HFFc6 (cell line): ENCODE results near the gene TNFRSF1A. TPM values are rescaled to one million over a fixed set of nuclear protein-coding genes. Genes with fewer than 3 reads are reported as not detected.

Experiments used
- DNase-seq: peaks from one replicate; pipeline ENCODE4 v3.0.0-alpha.2; 2018
- H3K27ac Mint-ChIP-seq: 2 replicates; pipeline ENCODE4 v1.8.0; 2020; ENCODE audit warnings: mild to moderate bottlenecking, mixed read lengths
- H3K27me3 Mint-ChIP-seq: 2 replicates; pipeline ENCODE4 v1.8.0; 2021; ENCODE audit warnings: mild to moderate bottlenecking, moderate library complexity, mixed read lengths; ENCODE audit not compliant: insufficient read depth
- H3K36me3 Mint-ChIP-seq: 2 replicates; pipeline ENCODE4 v1.8.0; 2021; ENCODE audit warnings: low read depth, mixed read lengths
- H3K4me1 Mint-ChIP-seq: 2 replicates; pipeline ENCODE4 v1.8.0; 2020; ENCODE audit warnings: low read depth, mixed read lengths
- H3K4me3 Mint-ChIP-seq: 2 replicates; pipeline ENCODE4 v1.8.0; 2020; ENCODE audit warnings: mild to moderate bottlenecking, moderate library complexity, mixed read lengths
- H3K9me3 Mint-ChIP-seq: 2 replicates; pipeline ENCODE4 v1.8.0; 2020; ENCODE audit warnings: mild to moderate bottlenecking, mixed read lengths
- total RNA-seq, 6 experiments: library from RNA; stranded (reverse); fragmentation: NEBNext Ultra II Directional; extraction: Animal tissue kit (Norgen Biotek cat#: 25700); gene quantifications; 2 replicates in 1 of 6; 3 replicates in 5 of 6; pipeline ENCODE4 v1.2.3, GENCODE V29; 2021
- TF ChIP-seq, protein P1 (sequence below): fragments of 200-600 bp; sonication (generic); IDR thresholded peaks from 2 replicates; pipeline ENCODE4 v1.5.0; 2021; ENCODE audit warnings: antibody characterized with exemption, mild to moderate bottlenecking

Gene TNFRSF1A
- total RNA-seq, 6 experiments from 2014 or later: 105 to 122 (median 112) TPM

DNA sequence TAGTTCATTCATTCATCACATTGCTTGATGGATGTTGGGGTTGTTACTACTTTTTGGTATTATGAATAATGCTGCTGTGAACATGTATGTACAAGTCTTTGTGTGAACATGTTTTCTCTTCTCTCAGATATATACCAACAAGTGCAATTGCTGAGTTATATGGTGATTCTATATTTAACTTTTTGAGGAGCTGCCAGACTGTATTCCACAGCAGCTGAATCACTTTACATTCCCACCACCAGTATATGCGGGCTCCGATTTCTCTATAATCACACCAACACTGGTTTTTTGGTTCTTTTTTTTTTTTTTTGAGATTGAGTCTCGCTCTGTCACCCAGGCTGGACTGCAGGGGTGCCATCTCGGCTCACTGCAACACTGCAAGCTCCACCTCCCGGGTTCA lies 53.6 kb downstream of the TNFRSF1A start:
- TF ChIP-seq, protein P1, sequence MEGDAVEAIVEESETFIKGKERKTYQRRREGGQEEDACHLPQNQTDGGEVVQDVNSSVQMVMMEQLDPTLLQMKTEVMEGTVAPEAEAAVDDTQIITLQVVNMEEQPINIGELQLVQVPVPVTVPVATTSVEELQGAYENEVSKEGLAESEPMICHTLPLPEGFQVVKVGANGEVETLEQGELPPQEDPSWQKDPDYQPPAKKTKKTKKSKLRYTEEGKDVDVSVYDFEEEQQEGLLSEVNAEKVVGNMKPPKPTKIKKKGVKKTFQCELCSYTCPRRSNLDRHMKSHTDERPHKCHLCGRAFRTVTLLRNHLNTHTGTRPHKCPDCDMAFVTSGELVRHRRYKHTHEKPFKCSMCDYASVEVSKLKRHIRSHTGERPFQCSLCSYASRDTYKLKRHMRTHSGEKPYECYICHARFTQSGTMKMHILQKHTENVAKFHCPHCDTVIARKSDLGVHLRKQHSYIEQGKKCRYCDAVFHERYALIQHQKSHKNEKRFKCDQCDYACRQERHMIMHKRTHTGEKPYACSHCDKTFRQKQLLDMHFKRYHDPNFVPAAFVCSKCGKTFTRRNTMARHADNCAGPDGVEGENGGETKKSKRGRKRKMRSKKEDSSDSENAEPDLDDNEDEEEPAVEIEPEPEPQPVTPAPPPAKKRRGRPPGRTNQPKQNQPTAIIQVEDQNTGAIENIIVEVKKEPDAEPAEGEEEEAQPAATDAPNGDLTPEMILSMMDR: 0 out of 2 replicates have a peak, but pooled peaks have one; percentile 11
- Mint-ChIP-seq H3K27ac (peak overlapping the region; percentile 95), H3K9me3 (peaks cover 9% of the 10 kb centered on the region; the same call in 1 of the 2 replicates), H3K4me3 (peak overlapping the region; percentile 16; the same call in 1 of the 2 replicates), H3K27me3 (no peaks in the 10 kb centered on the region), H3K36me3 (no peaks in the 10 kb centered on the region), H3K4me1 (peaks cover 59% of the 10 kb centered on the region)
- peak; percentile 79 for DNase-seq

DNA sequence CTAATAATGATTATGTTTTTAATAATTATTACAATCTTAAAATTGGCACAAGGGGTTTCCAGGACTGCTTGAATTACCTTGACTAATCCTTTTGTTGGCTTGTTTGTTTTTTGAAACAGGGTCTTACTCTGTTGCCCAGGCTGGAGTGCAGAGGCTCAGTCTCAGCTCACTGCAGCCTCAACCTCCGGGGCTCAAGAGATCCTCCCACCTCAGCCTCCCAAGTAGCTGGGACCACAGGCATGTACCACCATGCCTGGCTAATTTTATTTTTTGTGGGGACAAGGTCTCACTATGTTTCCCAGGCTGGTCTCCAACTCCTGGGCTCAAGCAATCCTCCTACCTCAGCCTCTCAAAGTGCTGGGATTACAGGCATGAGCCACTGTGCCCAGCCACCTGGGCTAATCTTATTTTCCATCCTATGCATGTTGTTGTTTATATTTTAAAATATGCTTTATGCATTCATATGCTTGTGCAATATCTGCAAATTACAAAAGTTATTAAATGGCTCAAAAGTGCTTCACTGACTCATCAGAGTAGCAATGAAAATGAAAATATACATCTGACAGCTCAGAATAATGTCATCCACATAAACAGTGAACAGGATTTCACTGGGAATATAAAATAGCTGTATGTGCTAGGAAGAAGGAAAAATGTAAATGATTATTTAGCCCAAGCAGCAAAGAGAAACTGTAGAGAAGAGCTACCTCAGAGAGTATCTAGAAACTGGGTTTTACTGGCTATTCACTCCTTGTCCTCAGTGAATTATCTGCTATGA lies 56.2 kb downstream of the TNFRSF1A start:
- peak overlapping the region; percentile 95 for H3K27ac Mint-ChIP-seq
- H3K4me3 Mint-ChIP-seq: peak overlapping the region; percentile 53

DNA sequence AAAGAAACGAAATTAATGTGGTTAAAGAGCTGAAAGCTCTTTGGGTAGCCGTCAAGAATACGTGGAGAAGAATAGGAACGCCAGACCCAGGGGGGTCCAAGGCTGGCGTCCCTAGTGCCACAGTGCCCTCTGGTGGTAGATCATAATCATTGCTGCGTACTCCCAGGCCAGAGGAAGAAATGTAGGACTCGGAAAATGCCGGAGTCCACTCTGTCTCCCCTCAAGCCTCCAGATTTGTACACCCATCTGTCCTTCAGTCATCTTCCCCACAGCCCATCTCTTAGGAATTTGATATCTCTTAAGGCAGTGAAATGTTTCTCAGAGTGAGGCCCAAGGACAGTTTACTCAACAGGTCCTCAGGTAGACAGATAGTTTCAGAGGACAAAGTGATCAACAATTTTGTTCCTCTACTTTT lies 56.8 kb downstream of the TNFRSF1A start:
- Mint-ChIP-seq H3K27me3 (no peaks in the 10 kb centered on the region), H3K4me1 (peaks cover 71% of the 10 kb centered on the region), H3K36me3 (no peaks in the 10 kb centered on the region), H3K4me3 (0 out of 2 replicates have a peak overlapping the region, but pooled peaks have one; percentile 33), H3K27ac (peak overlapping the region; percentile 95), H3K9me3 (peaks cover 5% of the 10 kb centered on the region; the same call in 1 of the 2 replicates)
- TF ChIP-seq, protein P1: peak; percentile 99
- DNase-seq: peak; percentile 55

More for the DNA sequence above, 56.2 kb downstream of the TNFRSF1A start:
- Mint-ChIP-seq H3K36me3 (no peaks in the 10 kb centered on the region), H3K27me3 (no peaks in the 10 kb centered on the region), H3K9me3 (peaks cover 5% of the 10 kb centered on the region; the same call in 1 of the 2 replicates), H3K4me1 (peaks cover 64% of the 10 kb centered on the region)
- TF ChIP-seq, protein P1: no peak
- no peak for DNase-seq

DNA sequence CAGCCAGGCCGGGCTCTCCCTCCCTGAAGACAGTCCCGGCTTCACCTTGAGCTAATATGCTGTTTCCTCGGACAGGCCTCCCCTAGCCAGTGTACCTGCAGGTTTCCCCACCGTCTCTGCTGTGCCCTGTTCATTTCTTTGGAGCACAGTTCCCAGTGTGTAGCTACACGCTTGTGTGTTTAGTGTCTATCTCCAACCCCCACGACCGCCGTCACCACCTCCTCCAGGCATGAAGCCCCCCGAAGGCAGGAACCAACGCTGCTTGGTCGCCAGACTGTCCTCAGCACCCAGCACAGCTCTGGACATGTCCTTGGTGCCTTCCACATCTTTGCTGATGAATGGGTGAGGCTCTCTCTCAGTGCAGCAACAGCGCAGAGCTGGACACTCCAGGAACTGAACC lies 57.6 kb downstream of the TNFRSF1A start:
- DNase-seq: no peak
- Mint-ChIP-seq H3K27me3 (no peaks in the 10 kb centered on the region), H3K27ac (no peak overlapping the region), H3K4me1 (peaks cover 79% of the 10 kb centered on the region), H3K9me3 (no peaks in the 10 kb centered on the region), H3K4me3 (no peak overlapping the region), H3K36me3 (no peaks in the 10 kb centered on the region)
- TF ChIP-seq, protein P1: no peak

DNA sequence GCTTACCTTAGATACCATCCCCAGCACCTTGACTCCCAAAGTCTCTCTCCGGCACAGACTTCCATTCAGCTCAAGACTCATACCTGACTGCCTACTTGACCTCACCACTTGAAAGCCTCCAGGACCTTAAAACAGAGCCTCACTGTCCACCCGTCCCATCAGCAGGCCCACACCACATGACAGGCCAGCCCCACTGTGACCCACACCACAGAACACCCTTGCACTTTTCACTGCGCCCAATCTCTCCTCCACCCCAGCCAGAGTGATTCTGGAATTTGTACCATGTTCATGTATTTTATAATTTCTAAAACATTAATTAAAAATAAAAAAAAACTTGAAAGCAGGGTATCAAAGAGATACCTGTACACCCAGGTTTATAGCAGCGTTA lies 59.4 kb downstream of the TNFRSF1A start:
- Mint-ChIP-seq H3K27me3 (no peaks in the 10 kb centered on the region), H3K4me3 (no peak overlapping the region), H3K36me3 (no peaks in the 10 kb centered on the region), H3K4me1 (peaks cover 72% of the 10 kb centered on the region), H3K27ac (peak overlapping the region; percentile 58), H3K9me3 (no peaks in the 10 kb centered on the region)
- DNase-seq: no peak
- TF ChIP-seq, protein P1: no peak
